Neural crest cell (in vitro differentiated cells): Measurements from ENCODE around the gene ISM1. TPM values are rescaled to one million over a fixed set of nuclear protein-coding genes. Genes with fewer than 3 reads are reported as not detected.

Experiments
- DNase-seq: peaks from one replicate; pipeline ENCODE4 v3.0.0; 2021; ENCODE audit warnings: low read depth, mixed read lengths, low spot score
- H3K27ac Mint-ChIP-seq: one replicate; pipeline ENCODE4 v1.8.0; 2021; ENCODE audit warnings: mild to moderate bottlenecking, mixed read lengths; ENCODE audit not compliant: unreplicated experiment
- H3K27me3 Mint-ChIP-seq: 2 replicates; pipeline ENCODE4 v1.8.0; 2021; ENCODE audit warnings: low read depth, mild to moderate bottlenecking, mixed read lengths
- H3K36me3 Mint-ChIP-seq: 2 replicates; pipeline ENCODE4 v1.8.0; 2021; ENCODE audit warnings: low read depth, mild to moderate bottlenecking, mixed read lengths
- H3K4me1 Mint-ChIP-seq: 2 replicates; pipeline ENCODE4 v1.8.0; 2021; ENCODE audit warnings: mixed read lengths
- H3K4me3 Mint-ChIP-seq: one replicate; pipeline ENCODE4 v1.8.0; 2021; ENCODE audit warnings: mild to moderate bottlenecking, mixed read lengths
- H3K9me3 Mint-ChIP-seq: 2 replicates; pipeline ENCODE4 v1.8.0; 2021; ENCODE audit warnings: mixed read lengths
- CTCF ChIP-seq: fragments of 200-600 bp; sonication (generic); conservative IDR thresholded peaks from 2 replicates; pipeline ENCODE4 v1.5.0; 2021; ENCODE audit warnings: antibody characterized with exemption, mild to moderate bottlenecking
- total RNA-seq: library from RNA; stranded (reverse); gene quantifications from 2 replicates; pipeline ENCODE4 v1.2.1, GENCODE V29; 2021

The ISM1 gene
- total RNA-seq, 1 donor from 2014 or later, result 0.33 TPM

DNA sequence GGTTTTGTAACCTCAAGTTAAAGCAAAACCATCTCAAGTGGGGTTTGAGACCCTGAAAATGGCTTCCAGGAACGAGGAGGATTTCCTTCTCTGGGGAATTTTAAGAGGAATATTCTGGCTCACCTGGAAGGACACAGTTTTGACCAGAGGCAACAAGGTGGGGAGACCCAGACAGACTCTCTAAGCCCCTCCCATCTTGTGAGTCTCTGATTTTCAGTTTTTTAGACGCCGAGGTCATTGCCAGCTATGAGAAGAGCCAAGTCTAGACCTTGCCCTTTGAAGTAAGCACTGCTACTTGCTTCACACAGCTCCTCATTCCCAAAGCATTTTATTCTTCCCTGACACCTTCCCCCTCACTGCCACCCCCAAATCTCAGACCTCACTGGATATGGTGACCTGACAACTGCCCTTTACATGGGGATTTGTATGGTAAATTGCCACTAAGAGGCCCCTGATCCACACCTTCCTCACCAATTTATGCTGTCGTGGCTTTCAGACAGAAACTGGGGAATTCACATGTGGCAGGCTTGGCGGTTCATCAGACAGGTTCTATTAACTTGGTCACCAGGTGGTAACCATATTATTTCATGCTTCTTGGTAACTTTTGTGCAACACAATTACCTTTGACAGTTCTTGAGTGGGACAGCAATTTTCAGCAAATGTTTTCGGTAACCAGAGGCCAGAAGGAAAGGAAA lies 116.2 kb downstream of the ISM1 start:
- Mint-ChIP-seq H3K9me3 (no peaks in the 10 kb centered on the region), H3K27me3 (no peaks in the 10 kb centered on the region), H3K4me1 (no peaks in the 10 kb centered on the region), H3K4me3 (no peak overlapping the region), H3K36me3 (no peaks in the 10 kb centered on the region), H3K27ac (no peak overlapping the region)
- no peak for TF ChIP-seq CTCF
- DNase-seq, result no peak

GRCh38 chr20:13338097-13338661 lies 117.1 kb downstream of the ISM1 start:
- H3K36me3 Mint-ChIP-seq, result no peaks in the 10 kb centered on the region
- H3K27ac Mint-ChIP-seq, result no peak overlapping the region
- H3K27me3 Mint-ChIP-seq, result no peaks in the 10 kb centered on the region
- no peak for DNase-seq
- H3K4me3 Mint-ChIP-seq, result no peak overlapping the region
- TF ChIP-seq CTCF, result no peak
- no peaks in the 10 kb centered on the region for H3K4me1 Mint-ChIP-seq
- H3K9me3 Mint-ChIP-seq, result no peaks in the 10 kb centered on the region

GRCh38 chr20:13338999-13339411 lies 117.9 kb downstream of the ISM1 start:
- Mint-ChIP-seq H3K27ac (no peak overlapping the region), H3K4me1 (no peaks in the 10 kb centered on the region), H3K4me3 (no peak overlapping the region), H3K27me3 (no peaks in the 10 kb centered on the region), H3K36me3 (no peaks in the 10 kb centered on the region), H3K9me3 (peaks cover 2% of the 10 kb centered on the region)
- no peak for DNase-seq
- TF ChIP-seq CTCF, result no peak

- no peak for DNase-seq
- TF ChIP-seq CTCF, result no peak
- Mint-ChIP-seq H3K27ac (no peak overlapping the region), H3K4me1 (no peaks in the 10 kb centered on the region), H3K4me3 (no peak overlapping the region), H3K27me3 (no peaks in the 10 kb centered on the region), H3K9me3 (peaks cover 3% of the 10 kb centered on the region), H3K36me3 (no peaks in the 10 kb centered on the region)
Measured at GRCh38 chr20:13340088-13340487, 119.0 kb downstream of the ISM1 start.

DNA sequence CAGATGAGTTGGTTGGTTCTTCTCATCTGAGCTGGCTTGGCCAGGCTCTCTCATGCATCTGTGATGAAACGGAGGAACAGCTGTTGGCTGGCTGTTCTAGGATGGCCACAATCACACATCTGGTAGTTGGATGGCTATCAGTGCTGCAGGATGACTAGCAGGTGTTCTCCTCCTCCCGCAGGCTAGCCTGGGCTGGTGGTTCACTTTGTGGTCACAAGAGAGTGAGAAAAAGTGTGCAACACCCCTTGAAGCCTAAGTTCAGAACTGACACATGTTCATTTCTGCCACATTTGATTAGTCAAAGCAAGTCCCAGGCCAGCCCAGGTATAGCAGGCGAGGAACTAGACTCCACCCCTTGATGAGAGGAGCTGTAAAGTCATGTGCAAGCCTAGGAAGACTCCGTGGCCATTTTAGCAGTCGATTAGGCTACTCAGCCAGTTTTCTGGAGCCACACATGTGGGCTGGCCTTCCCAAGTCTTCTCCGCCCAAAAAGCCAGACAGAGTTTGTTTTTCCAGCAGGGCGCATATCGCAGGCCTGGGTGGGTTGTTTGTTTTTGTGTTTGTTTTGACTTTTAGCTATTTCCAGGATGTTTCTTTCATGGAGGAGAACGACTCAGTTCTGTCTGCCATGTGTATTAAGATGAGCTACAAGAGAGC lies 120.8 kb downstream of the ISM1 start:
- TF ChIP-seq CTCF, result no peak
- DNase-seq, result no peak
- peaks cover 3% of the 10 kb centered on the region for H3K9me3 Mint-ChIP-seq
- H3K4me3 Mint-ChIP-seq, result no peak overlapping the region
- H3K4me1 Mint-ChIP-seq, result no peaks in the 10 kb centered on the region
- no peak overlapping the region for H3K27ac Mint-ChIP-seq
- no peaks in the 10 kb centered on the region for H3K27me3 Mint-ChIP-seq
- no peaks in the 10 kb centered on the region for H3K36me3 Mint-ChIP-seq
